Gastrocnemius medialis (tissue), 4 donors: ENCODE results near the gene WDR64. TPM values are rescaled to one million over a fixed set of nuclear protein-coding genes. Genes with fewer than 3 reads are reported as not detected.

Source experiments
- ATAC-seq, 2 donors: fragments of 150-250 bp; one replicate each; pipeline ENCODE4 v1.9.1; 2016
- DNase-seq, 2 donors: peaks; one replicate each; pipeline ENCODE4 v3.0.0-alpha.2; 2019
- H3K27ac ChIP-seq, 4 donors: fragments of 200-600 bp; sonication (generic); 1 replicate in 1 of 4; 2 replicates in 3 of 4; pipeline ENCODE4 v1.5.1; 2016 to 2018; ENCODE audit warnings: mild to moderate bottlenecking in 2 of 4, moderate library complexity in 1 of 4
- H3K27me3 ChIP-seq, 3 donors: fragments of 200-600 bp; sonication (generic) in 2 of 3; 1 replicate in 1 of 3; 2 replicates in 2 of 3; pipeline versions ENCODE4 v1.5.1 to v1.6.0; 2016 to 2019; ENCODE audit warnings: mild to moderate bottlenecking in 1 of 3, moderate library complexity in 1 of 3
- H3K36me3 ChIP-seq, 2 donors: fragments of 200-600 bp; sonication (generic) in 1 of 2; one replicate each; pipeline ENCODE4 v1.5.1; 2017 to 2018
- H3K4me1 ChIP-seq, 2 donors: fragments of 200-600 bp; sonication (generic) in 1 of 2; one replicate each; pipeline ENCODE4 v1.5.1; 2016 to 2017; ENCODE audit warnings: mild to moderate bottlenecking in 2 of 2
- H3K4me3 ChIP-seq, 4 donors: fragments of 200-600 bp; sonication (generic) in 3 of 4; 1 replicate in 1 of 4; 2 replicates in 3 of 4; pipeline ENCODE4 v1.5.1; 2016 to 2019; ENCODE audit warnings: mild to moderate bottlenecking in 2 of 4
- H3K9me3 ChIP-seq, 3 donors: fragments of 200-600 bp; sonication (generic) in 2 of 3; 1 replicate in 1 of 3; 2 replicates in 2 of 3; pipeline ENCODE4 v1.5.1; 2016 to 2019
- POLR2A ChIP-seq, 2 donors: fragments of 450-650 bp; IDR thresholded peaks; one replicate each; pipeline ENCODE4 v1.6.1; 2017; ENCODE audit warnings: antibody characterized with exemption in 2 of 2, mild to moderate bottlenecking in 2 of 2, moderate library complexity in 2 of 2
- in situ Hi-C, 4 donors: fragments of 200-750 bp; cut with MboI; loops; one replicate each; pipeline versions ENCODE4 v1.15.0 to v1.8.0; 2017; ENCODE audit warnings: low sequenced_read_pairs in 4 of 4
- intact Hi-C: fragments of 100-400 bp; cut with DNase I; formaldehyde crosslinking; loops from one replicate; pipeline ENCODE4 v1.15.1; 2023; ENCODE audit warnings: low total_unique reads
- total RNA-seq, 4 donors: library from RNA; depleted of rRNA; stranded (reverse); fragments of >200 nt; gene quantifications; one replicate each; pipeline versions ENCODE4 v1.1.0 to v1.2.3, GENCODE V29; 2016
- TF ChIP-seq, protein P1 (sequence below), 5 experiments: fragments of 450-650 bp in 3 of 5; fragments of 200-600 bp in 2 of 5; sonication (generic) in 2 of 5; IDR thresholded peaks in 4 of 5; conservative IDR thresholded peaks in 1 of 5; 1 replicate in 4 of 5; 2 replicates in 1 of 5; pipeline ENCODE4 v1.5.1; 2016 to 2019; ENCODE audit warnings: antibody characterized with exemption in 5 of 5, mild to moderate bottlenecking in 3 of 5, moderate library complexity in 3 of 5

The WDR64 gene
- total RNA-seq, 4 donors from 2014 or later, result 0.22 TPM; not detected in 3

DNA sequence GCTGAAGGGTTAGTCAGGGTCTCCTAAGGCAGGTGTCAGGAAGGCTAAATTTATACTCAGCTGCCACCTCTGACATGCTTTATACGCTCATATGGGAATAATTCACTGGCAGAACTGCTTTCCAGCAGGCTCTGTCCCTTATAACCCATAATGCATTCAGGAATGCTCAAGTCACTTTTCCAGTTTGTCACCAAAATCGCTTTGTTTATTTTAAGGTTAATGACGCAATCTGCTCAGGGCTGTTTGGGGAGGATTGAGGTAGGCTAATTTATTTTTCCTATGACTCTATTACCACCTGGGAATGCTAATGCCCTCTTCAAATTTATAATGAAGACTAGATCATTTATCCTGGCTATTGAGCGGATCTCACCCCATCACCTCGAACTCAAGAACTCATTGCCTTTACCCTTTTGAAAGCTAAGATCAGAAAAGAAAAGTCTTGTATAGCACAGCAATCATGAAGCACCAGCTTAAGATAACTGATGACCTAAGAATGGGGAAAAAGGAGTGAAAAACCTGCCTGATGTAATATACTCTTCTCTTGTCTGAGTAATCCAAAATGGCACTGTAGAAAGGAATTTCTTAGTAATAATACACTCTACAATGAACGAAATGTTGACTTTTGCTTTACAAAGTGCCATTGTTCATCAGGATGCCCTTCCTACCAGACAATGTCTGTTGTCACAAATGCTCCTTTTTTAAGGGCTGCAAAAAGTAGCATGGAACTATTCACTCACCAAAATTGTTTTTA lies 98.0 kb downstream of the WDR64 start:
- Histone ChIP-seq H3K27ac (no peak overlapping the region), H3K9me3 (no peaks in the 10 kb centered on the region), H3K4me3 (peak overlapping the region in 1 of 4 donors; percentile 41), H3K4me1 (no peaks in the 10 kb centered on the region), H3K36me3 (no peaks in the 10 kb centered on the region), H3K27me3 (no peaks in the 10 kb centered on the region)
- no peak for ATAC-seq
- TF ChIP-seq, protein P1, sequence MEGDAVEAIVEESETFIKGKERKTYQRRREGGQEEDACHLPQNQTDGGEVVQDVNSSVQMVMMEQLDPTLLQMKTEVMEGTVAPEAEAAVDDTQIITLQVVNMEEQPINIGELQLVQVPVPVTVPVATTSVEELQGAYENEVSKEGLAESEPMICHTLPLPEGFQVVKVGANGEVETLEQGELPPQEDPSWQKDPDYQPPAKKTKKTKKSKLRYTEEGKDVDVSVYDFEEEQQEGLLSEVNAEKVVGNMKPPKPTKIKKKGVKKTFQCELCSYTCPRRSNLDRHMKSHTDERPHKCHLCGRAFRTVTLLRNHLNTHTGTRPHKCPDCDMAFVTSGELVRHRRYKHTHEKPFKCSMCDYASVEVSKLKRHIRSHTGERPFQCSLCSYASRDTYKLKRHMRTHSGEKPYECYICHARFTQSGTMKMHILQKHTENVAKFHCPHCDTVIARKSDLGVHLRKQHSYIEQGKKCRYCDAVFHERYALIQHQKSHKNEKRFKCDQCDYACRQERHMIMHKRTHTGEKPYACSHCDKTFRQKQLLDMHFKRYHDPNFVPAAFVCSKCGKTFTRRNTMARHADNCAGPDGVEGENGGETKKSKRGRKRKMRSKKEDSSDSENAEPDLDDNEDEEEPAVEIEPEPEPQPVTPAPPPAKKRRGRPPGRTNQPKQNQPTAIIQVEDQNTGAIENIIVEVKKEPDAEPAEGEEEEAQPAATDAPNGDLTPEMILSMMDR (IDR thresholded peaks at IDR 0.05 in 4 of 5, conservative IDR thresholded peaks at IDR 0.05 in 1 of 5), result no peak
- no peak for TF ChIP-seq POLR2A (IDR thresholded peaks at IDR 0.05)
- no peak for DNase-seq
- intact Hi-C loops (no loop called here), in situ Hi-C loops (no loop called here)

DNA sequence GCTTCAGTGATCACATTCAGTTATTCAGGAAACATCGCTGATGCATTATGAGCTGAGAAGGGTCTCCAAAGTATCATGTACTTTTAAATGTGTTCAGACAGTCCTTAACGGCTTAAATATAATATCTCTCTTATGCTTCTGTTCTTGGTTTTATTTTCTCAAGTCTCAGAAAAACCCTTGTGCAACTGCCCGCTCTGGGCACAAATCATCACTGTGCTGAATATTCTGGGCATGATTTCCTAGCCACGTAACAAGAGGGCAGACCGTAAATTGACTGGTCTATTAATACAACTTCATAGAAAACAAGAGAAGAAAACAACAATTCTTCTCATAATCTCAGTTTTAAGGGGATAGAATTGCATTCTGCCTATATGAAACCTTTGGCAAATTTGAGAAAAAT lies 99.4 kb downstream of the WDR64 start:
- Histone ChIP-seq H3K36me3 (no peaks in the 10 kb centered on the region), H3K9me3 (no peaks in the 10 kb centered on the region), H3K4me3 (no peak overlapping the region), H3K27ac (no peak overlapping the region), H3K4me1 (no peaks in the 10 kb centered on the region), H3K27me3 (no peaks in the 10 kb centered on the region)
- intact Hi-C loops (no loop called here), in situ Hi-C loops (no loop called here)
- DNase-seq (no peak), ATAC-seq (no peak)
- TF ChIP-seq POLR2A (IDR thresholded peaks at IDR 0.05), result no peak
- TF ChIP-seq, protein P1 (IDR thresholded peaks at IDR 0.05 in 4 of 5, conservative IDR thresholded peaks at IDR 0.05 in 1 of 5), result no peak

- H3K4me1 ChIP-seq, result no peaks in the 10 kb centered on the region
- H3K27ac ChIP-seq, result no peak overlapping the region
- H3K36me3 ChIP-seq, result no peaks in the 10 kb centered on the region
- TF ChIP-seq, protein P1 (IDR thresholded peaks at IDR 0.05 in 4 of 5, conservative IDR thresholded peaks at IDR 0.05 in 1 of 5), result no peak
- TF ChIP-seq POLR2A (IDR thresholded peaks at IDR 0.05), result no peak
- H3K4me3 ChIP-seq, result no peak overlapping the region
- in situ Hi-C loops (no loop called here), intact Hi-C loops (no loop called here)
- ATAC-seq, result no peak
- H3K9me3 ChIP-seq, result no peaks in the 10 kb centered on the region
- H3K27me3 ChIP-seq, result no peaks in the 10 kb centered on the region
- DNase-seq, result no peak
These were observed 110.7 kb downstream of the WDR64 start for GRCh38 chr1:241762713-241763339.

- no peaks in the 10 kb centered on the region for H3K36me3 ChIP-seq
- in situ Hi-C loops, result no loop called here
- H3K4me1 ChIP-seq, result no peaks in the 10 kb centered on the region
- ATAC-seq (no peak), DNase-seq (no peak)
- intact Hi-C loops, result no loop called here
- no peak overlapping the region for H3K4me3 ChIP-seq
- TF ChIP-seq, protein P1 (IDR thresholded peaks at IDR 0.05 in 4 of 5, conservative IDR thresholded peaks at IDR 0.05 in 1 of 5), result no peak
- no peak for TF ChIP-seq POLR2A (IDR thresholded peaks at IDR 0.05)
- no peaks in the 10 kb centered on the region for H3K27me3 ChIP-seq
- no peaks in the 10 kb centered on the region for H3K9me3 ChIP-seq
- no peak overlapping the region for H3K27ac ChIP-seq
These were observed 113.3 kb downstream of the WDR64 start for GRCh38 chr1:241765390-241765789.
